NCI-H2081 treated with DMSO at 0.1 percent for 48 hours (cell line): ENCODE measurements around the gene ADCY9.
"Not testable (repeated sequence)": the region's sequence is repeated elsewhere in the genome, so short reads cannot be mapped to it uniquely, and the experiment has no call there.

Experiments
- DNase-seq: peaks from one replicate; lab custom pipeline; 2025; lab: John Stamatoyannopoulos, UW

The ADCY9 gene

DNA sequence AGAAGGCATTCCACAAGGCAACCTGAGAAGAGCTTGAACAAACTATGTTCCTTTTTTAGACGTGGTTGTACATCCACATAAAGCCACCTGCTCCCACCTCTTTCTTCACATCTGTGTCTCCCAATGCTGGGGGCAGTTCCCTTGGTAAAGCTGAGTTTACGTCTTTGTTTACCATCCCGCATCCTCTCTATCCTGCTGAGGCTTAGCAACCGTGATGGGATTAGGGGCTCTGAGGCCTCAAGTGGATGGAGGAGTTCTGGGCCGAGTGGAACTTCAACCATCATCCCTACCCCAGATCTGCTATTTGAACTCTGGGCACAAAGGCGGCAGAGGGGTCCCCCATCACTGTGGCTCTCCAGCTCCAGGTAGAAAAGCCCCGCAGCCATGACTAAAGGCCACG lies 141.5 kb downstream of the ADCY9 start:
- no peak for DNase-seq

DNA sequence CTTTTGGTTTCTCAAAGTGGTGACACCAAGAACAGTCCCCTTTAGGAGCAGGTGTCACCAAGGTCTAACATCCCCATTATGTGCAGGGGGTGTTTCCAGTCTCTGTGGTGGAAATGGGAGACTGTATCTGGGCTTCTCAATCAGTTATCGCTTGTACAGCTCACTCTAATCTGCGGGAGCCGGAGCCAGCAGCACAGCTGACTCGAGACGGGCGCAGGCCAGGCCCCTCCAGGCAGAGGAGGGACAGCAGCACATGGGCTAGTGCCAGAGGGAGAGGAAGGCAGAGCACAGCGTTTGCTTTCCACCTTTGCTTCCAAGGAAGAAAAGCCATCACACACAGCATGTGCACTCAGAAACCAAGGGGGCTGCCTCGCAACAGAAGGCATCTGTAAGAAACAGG lies 144.5 kb downstream of the ADCY9 start:
- DNase-seq = no peak

DNA sequence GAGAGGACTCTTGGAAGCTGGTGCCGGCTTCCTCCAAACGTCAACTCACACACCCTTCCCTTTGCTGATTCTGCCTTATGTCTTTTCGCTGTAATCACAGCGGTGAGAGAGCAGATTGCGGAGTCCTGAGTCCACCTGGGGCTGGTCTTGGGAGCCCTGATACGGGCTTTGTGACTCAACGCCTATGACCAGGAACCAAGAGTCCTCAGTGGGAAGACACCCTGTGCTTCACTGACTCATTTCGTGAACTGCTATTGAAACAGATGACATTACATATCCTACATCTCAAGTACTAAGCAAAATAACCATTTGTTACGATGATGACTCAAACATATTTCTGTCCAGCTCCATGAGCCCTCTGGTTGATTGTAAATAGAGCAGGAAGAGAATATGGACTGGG lies 145.0 kb downstream of the ADCY9 start:
- DNase-seq = no peak

DNA sequence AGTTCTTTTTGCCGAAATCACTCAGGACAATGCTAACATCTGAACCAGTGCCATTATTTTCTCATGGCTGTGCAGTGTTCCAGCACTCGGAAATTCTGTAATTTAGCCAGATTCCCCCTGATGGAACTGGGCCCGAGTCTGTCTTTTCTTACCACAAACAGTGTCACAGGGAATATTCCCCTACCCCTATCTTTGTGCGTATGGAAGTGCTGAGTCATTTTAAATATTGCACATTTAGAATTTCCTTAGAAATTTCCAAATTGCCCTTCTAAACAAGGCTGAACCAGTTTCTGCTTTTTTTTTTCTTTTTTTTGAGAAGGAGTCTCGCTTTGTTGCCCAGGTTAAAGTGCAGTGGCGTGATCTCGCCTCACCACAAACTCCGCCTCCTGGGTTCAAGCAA lies 147.7 kb downstream of the ADCY9 start:
- DNase-seq = no peak

DNA sequence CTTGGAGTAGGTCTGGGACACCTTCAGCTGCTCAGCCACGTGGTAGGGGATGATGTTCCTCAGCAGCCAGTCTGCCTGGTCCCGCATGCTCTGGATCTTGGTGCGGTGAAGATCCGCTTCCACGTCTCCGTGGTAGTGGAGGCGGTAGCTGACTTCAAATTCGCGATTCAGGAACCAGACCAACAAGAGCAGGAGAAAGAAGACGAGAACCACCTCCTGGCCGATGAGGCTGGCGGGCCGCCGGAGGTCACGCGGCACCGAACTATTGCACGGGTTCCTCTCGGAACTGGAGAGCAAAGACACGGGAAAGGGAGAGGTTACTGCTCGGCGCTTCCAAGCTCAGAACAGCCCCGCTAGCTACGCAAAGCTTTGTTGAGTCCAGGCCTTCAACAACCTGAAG lies 149.6 kb downstream of the ADCY9 start:
- DNase-seq = no peak

DNA sequence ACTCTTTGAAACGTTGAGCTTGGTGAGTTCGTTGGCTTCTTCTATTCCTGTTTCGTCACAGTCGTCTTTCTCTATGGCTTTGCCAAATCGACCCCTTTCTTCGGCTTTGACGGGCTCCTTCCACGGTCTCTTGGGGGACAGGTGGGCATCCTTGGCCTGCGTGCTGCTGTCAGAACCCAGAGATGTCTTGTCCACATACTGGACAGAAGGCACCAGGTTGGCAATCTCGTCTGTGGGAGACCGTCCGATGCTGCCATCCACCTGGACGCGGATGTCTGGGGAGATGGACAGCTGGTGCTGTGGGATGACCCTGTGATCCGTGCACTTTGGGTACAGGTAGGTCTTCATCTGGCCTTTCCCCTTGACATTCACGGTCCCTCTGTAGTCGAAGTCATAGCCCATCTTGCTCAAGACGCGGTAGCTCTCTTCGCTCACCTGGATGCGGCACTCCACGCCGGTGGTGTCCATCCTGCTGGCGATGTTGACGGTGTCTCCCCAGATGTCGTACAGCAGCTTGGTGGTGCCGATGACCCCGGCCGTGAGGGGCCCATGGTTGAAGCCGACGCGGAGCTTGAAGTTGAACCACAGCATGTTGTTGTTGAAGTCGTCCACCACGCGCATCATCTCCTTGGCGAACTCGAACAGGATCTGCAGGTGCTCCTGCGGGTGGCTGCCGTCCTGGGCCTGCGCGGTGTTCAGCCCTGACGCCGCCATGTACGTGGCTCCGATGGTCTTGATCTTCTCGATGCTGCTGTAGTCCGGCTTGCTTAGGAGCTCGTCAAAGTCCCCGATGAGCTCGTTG lies 150.3 kb downstream of the ADCY9 start:
- DNase-seq = no peak

DNA sequence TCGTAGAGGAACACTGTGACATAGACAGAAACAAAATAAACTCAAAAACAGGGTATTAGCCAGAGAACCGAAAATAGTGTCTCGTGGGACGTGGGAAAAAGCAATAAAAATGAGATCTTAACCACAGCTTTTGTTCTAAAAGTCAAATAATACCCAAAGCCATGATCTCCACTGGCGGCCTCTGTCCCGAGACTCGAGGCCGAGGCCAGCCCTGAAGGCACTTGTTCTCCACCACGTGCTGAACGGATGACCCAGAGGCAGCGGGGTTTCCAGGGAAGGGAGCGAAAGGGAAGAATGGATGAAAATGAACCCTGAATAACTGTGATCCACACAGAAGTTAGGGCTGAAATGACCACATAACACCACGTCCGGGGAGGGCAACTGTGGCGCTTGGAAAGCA lies 150.9 kb downstream of the ADCY9 start:
- no peak for DNase-seq

DNA sequence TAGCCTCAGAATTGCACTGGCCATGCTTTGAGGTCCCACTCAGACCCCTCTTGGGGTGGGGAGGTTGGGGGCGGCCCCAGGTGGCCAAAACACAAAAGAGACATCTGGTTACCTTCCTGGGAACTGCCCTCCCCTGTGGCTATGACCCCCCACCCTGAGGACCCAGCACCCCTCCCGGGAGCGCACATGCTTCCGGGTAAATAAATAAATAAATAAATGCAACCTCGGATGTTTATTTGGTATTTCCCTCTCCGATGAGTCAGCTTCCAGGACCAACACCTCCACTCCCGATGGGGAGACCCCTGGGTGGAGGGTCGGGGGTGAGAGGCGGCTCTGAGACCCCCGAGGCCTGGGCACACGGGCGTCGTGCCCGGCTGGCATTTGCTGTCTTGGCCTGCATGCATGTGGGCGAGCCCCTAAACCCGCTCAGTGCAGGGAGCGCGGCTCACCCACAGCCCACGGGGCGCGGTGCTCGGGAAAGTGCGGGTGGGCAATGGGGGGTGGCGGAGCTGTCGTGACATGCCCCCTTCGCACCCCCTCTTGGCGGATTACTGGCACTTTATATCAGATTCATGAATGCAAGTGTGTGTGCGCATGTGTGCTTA lies 151.5 kb downstream of the ADCY9 start:
- DNase-seq = no peak

DNA sequence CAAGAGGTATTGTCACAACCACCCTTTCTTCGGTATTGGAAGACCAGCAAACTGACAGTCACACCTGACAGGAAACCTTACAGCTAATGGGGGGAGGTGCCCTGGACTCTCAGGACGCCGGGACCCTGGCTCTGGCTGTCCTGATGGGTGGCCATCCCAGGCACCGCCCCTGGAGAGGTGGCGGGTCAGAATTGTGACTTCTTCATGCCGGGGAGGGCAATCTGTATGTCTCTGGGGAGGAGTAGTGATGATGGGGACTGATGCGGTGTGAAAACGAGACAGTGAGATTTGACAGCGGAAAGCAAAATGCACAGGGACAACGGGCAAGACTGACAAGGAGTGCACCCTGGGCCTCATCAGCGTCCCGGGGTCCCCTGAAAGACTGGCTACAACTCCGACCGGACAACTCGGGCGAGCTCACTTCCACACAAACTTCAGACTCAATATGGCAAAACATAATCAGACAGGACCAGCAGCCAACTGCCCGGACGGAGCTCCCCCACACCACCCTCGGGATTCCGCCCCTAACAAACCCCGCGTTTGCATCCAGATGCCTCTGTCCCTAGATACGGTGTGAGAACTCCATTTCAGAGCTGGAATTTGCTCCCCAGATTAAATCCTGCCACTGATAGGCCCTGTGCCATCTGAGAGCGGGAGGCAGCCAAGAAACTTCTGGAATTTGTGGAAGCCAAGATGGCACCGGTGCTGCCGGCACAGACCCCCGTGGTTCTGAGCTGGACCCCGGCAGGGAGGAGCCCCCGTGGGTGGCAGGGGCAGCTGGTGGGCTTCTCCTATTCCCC lies 152.2 kb downstream of the ADCY9 start:
- DNase-seq = no peak

DNA sequence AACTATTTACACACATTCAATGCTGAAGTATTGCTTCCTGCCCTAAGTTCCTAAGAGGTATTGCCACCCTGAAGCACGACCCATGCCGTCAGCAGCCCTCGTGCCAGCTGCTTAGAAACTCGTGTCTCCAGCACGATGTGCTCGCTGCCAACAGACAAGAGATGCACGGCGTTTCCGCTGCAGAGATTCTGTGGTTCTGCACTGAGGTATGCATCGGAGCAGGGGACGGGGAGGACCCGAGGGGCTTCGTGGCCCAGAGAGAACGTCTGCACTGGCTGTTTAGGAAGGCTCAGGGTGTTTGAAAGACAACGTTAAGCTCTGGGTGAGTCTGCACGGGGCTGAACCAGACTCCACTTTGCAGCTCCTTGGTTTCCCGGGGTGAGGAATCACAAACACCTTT lies 153.0 kb downstream of the ADCY9 start:
- DNase-seq = no peak

DNA sequence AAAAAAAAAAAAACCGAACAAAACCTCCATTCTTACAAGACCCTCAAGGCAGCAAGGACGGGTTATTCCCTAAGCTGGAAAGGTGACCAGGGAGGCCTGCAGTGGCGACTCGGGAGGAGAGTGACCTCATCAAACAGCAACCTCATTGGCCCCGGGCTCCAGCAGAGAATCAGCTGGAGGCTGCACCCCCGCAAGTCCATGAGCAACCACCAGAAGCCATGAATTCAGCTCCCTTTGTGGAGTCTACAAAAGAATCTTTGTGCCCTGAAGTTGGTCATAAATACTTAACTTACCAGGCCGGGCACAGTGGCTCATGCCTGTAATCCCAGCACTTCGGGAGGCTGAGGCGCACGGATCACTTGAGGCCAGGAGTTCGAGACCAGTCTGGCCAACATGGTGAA lies 154.8 kb downstream of the ADCY9 start:
- DNase-seq = no peak

DNA sequence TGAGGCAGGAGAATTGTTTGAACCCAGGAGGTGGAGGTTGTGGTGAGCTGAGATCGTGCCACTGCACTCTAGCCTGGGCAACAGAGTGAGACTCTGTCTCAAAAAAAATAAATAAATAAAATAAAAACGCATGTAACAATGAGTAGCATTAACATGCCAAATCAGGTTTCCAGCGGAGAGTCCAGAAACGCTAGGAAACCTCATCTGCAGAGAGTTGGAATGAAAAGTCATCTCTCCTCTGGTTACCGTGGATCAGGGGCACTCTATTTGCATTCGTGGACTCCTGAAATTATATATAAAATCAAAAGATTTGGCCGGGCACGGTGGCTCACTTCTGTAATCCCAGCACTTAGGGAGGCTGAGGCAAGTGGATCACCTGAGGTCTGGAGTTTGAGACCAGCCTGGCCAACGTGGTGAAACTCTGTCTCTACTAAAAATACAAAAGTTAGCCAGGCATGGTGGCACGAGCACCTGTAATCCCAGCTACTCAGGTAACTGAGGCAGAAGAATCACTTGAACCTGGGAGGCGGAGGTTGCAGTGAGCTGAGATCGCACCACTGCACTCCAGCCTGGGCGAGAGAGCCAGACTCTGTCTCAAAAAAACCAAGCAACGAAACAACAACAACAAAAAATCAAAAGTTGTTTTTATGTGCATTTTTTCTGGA lies 156.2 kb downstream of the ADCY9 start:
- not testable (repeated sequence) for DNase-seq

DNA sequence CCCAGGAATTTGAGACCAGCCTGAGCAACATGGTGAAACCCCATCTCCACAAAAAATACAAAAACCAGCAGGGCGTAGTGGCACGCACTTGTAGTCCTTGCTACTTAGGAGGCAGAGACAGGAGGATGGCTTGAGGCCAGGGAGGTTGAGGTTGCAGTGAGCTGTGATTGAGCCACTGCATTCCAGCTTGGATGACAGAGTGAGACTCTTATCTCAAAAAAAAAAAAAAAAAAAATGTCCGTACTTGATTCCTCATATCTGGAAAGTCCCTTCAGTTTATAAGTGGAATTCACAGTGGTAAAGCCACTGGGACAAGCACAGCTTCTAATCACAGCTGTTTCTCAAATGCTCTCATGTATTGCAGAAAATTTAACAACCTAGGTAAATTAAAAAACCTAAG lies 157.1 kb downstream of the ADCY9 start:
- no peak for DNase-seq

DNA sequence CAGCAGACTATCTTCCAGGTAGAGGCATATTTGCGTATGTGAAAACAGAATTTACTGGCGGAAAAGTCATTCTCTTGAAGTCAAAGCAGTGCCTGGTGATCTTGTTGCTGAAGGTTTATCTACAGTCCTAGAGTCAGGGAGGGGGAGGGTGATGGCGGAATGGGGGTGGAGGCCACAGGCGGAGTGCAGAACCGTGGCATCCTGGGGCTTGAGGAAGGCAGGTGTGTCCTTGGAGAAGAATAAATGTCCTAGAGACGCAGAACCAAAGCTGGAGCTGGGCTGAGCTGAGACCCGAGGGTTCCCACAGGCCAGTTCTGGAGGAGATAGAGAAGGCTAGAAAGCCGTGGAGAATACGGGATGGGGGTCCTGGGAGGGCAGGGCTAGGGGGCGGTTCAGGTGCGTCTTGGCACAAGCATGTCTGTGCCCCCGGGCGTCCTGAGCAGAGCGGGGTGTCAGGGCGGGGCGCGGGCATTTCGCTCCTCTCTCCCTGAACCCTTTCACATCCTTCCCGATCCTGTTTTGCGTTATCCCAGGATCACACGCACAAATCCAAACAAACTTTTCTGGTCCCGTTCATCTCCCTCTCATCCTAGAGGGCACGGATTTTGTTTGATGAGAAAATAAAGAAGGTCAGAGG lies 158.8 kb downstream of the ADCY9 start:
- DNase-seq = no peak

DNA sequence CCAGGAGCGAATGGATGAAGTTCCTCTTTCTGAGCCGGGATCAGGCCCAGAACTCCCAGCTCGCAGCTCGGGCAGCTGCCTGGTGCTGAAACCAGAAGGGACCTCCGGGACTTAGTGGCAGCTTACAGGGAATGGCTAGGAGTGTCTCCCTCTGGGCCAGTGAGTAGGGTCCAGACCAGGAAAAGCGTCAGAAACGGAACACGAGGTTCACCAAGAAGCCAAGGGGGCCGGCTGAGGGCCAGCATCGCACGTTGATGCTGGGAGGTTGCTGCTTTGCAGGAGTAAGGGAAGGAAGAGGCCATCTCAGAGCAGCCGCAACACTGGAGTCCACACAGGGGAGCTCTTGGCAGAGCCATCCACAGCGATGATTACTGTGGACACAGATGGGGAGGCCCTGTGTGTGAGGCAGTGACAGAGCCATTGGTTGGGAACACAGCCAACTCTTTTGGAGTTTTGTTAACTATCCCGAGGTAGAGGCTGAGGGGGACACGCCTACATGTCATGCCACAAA lies 161.8 kb downstream of the ADCY9 start:
- DNase-seq = no peak

DNA sequence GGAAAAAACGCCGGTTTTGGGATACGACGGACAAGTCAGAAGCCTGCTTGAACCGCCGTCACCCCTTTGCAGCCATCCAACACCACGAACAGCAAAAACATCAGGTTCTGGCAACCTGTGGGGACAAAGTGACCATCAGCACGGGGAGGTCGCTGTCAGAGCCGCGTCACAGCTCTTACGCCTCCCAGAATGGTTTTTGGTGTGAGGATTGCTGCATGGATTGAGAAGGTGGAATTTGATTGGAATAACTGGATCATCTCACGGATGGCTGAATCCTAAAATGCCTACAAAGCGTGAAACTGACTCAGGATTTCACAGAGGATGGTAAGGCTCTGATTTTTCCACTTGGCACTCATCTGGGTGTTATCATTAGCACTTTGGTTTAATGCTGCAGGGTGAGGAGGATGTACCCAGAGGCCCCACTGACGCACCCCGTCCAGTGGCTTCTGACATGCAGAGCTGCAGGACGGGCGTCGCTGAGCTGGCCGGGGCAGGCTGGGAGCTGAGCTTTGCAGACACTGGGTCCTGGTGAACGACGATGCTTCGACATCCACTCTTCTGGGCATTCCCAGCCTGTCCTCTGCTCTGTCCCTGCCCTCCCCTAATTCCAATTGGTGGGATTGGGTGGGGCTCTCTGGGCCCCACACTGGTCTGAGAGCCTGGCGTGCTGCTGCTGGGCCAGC lies 162.4 kb downstream of the ADCY9 start:
- DNase-seq = no peak

DNA sequence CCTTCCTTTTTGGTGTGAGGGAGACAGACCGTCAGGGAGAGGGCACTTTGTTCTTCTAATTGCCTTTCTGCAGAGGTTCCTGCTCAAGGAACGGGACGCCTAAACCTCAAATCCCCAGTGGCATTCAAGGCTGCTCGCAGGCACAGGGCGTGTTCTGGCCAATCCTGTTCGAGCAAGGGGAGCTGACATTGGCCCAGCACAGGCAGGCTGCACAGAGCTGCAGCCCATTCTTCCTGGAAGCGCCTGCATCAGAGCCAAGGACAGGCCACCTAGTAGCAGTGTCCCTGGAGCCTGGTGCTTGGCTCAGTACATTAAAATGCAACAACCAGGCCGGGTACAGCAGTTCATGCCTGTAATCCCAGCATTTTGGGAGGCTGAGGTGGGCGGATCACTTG lies 163.5 kb downstream of the ADCY9 start:
- DNase-seq = no peak

DNA sequence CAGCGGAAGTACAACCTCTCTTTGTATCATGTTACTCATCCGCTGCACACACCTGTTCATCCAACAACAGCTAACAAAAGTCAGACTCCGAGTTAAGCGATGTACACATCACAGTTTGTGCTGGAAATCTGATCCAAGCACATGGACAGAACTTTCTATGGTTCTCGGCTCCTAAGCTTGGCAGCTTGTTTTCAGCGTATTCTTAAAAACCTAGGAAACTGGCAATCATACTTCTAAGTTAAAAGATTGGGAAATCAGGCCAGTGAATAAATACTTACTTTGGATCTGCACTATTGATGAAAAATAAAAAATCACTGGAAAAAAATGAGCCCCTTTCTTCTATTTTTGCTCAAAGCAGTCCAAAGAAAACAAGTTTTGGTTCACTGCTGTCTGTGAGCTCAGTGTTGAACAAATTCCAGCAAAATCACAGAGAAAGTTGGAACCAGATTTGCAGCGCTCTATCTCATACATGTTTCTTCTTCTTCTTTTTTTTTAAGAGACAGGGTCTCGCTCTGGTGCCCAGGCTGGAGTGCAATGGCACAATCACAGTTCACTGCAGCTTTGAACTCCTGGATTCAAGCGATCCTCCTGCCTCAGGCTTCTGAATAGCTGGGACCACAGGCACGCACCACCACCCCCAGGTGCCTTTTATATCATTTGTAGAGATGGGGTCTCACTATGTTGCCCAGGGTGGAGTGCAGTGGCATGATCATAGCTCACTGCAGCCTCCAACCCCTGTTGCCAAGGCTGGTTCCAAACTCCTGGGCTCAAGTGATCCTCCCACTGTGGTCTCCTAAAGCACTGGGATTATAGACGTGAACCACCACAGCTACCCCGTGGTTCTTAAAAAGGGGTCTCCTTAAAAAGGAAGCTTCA lies 164.1 kb downstream of the ADCY9 start:
- no peak for DNase-seq

DNA sequence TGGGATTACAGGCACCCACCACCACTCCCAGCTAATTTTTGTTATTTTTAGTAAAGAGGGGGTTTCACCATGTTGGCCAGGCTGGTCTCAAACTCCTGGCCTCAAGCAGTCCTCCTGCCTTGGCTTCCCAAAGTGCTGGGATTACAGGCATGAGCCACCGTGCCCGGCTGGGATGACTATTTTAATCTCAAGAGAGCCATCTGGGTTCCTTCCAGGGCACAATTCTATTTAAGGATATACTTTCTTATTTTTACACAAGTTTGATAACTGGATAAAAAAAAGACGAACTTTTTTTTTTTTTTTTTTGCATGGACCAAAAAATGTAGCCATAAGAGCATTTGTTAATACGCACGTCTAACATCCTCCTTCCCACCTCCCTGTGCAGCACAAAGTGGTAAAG lies 164.9 kb downstream of the ADCY9 start:
- DNase-seq = not testable (repeated sequence)
